Bronchial epithelial cell (primary cell): ENCODE measurements around the gene ACY1. TPM values are rescaled to one million over a fixed set of nuclear protein-coding genes. Genes with fewer than 3 reads are reported as not detected.

Experiments
- DNase-seq: peaks from one replicate; pipeline ENCODE4 v3.0.0-alpha.2; 2010; ENCODE audit warnings: low read depth
- FAIRE-seq: peaks from 2 replicates; lab custom pipeline; 2011; peaks lifted over from hg19 to GRCh38; lab: Jason Lieb, UNC
- H3K27me3 ChIP-seq: 2 replicates; pipeline ENCODE4 v1.5.1; 2011; ENCODE audit warnings: low read length; ENCODE audit not compliant: control insufficient read depth, insufficient read depth
- H3K36me3 ChIP-seq: 2 replicates; pipeline ENCODE4 v1.5.1; 2011; ENCODE audit warnings: low read length; ENCODE audit not compliant: control insufficient read depth, insufficient read depth
- H3K4me3 ChIP-seq: 2 replicates; pipeline ENCODE4 v1.5.1; 2011; ENCODE audit warnings: mild to moderate bottlenecking, low read depth, low read length, control low read depth
- CTCF ChIP-seq: IDR thresholded peaks from 2 replicates; pipeline ENCODE4 v1.5.1; 2011; ENCODE audit warnings: mild to moderate bottlenecking, moderate library complexity, low read length, control low read depth, inconsistent platforms; ENCODE audit not compliant: insufficient read depth, severe bottlenecking
- total RNA-seq: library from RNA; depleted of rRNA; stranded (reverse); fragments of >200 nt; gene quantifications from 2 replicates; pipeline ENCODE4 v1.2.1, GENCODE V29; 2014

ACY1 gene
- total RNA-seq, 1 donor from 2014 or later: 69.2 TPM

GRCh38 chr3:51966016-51966415 is 17.3 kb upstream of the ACY1 start:
- DNase-seq (no peak), FAIRE-seq (peak; percentile 7)
- no peak for TF ChIP-seq CTCF
- H3K4me3 ChIP-seq: no peak overlapping the region
- H3K27me3 ChIP-seq: no peaks in the 10 kb centered on the region
- no peaks in the 10 kb centered on the region for H3K36me3 ChIP-seq

- Histone ChIP-seq H3K27me3 (no peaks in the 10 kb centered on the region), H3K36me3 (peaks cover 1% of the 10 kb centered on the region), H3K4me3 (peak overlapping the region; percentile 52)
- no peak for TF ChIP-seq CTCF
- DNase-seq (no peak), FAIRE-seq (no peak)
Observed at GRCh38 chr3:51966486-51966885, 16.8 kb upstream of the ACY1 start.

- Histone ChIP-seq H3K27me3 (no peaks in the 10 kb centered on the region), H3K4me3 (peak overlapping the region; percentile 52), H3K36me3 (peaks cover 2% of the 10 kb centered on the region)
- no peak for FAIRE-seq
- no peak for TF ChIP-seq CTCF
- DNase-seq: no peak
Observed at GRCh38 chr3:51966922-51967383, 16.4 kb upstream of the ACY1 start.

- Histone ChIP-seq H3K4me3 (peak within 1 kb of the TSS; percentile 52), H3K36me3 (peaks cover 2% of the 10 kb centered on the region), H3K27me3 (no peaks in the 10 kb centered on the region)
- no peak for TF ChIP-seq CTCF
- FAIRE-seq (no peak), DNase-seq (no peak)
Observed at GRCh38 chr3:51967384-51968169, 15.8 kb upstream of the ACY1 start, which contains the start of gene PCBP4. Gene PCBP4 (minus strand): TSS chr3:51967454. CDS start chr3:51961240, 6,214 bp downstream.

GRCh38 chr3:51968170-51968775 is 15.1 kb upstream of the ACY1 start:
- Histone ChIP-seq H3K4me3 (peak overlapping the region; percentile 52), H3K27me3 (no peaks in the 10 kb centered on the region), H3K36me3 (peaks cover 2% of the 10 kb centered on the region)
- DNase-seq (no peak), FAIRE-seq (no peak)
- no peak for TF ChIP-seq CTCF
